HG02870 (cell line): ENCODE results near the gene KCP.
"Not testable (repeated sequence)": the region's sequence is repeated elsewhere in the genome, so short reads cannot be mapped to it uniquely, and the experiment has no call there.

ENCODE experiments used
- ATAC-seq: cut with Tn5 transposase; IDR thresholded peaks from one replicate; pipeline ENCODE4 v1.9.1; 2021; ENCODE audit warnings: mild to moderate bottlenecking, moderate library complexity; ENCODE audit not compliant: unreplicated experiment

The KCP gene

GRCh38 chr7:128922496-128923410 is 12.2 kb upstream of the KCP start:
- no peak for ATAC-seq

GRCh38 chr7:128921866-128922440 is 11.4 kb upstream of the KCP start:
- no peak for ATAC-seq

DNA sequence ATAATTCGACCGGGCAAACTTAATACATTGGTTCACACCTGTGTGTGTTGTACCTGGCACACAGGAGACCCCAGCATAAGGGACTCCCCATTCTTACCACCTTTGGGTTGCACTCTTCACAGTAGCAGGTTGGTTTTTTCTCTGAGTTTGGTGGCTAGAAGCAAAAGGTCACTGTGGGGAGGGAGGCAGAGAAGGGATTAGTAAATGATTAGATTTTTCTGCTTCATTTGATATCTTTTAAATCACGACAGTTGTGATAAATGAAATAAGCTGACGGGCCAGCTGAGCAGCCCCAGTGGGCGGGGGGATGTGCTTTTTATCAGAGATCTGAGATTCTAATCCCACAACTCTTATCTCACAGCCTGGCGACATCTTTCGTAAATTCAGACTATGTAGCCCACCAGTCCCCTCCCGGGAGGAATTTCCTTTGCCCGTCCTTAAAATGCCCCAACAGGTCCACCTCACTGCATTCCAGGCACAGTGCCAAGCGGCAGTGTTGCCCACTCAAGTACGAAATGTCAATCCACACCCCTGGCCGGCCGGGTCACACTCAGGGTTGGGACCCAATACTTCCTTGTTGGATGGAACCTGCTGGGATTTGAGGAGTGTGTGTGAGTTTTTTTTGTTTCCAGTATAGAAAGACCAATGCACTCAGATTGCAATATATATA is 10.5 kb upstream of the KCP start:
- ATAC-seq: no peak

GRCh38 chr7:128919881-128920799 is 9.6 kb upstream of the KCP start:
- ATAC-seq: no peak

GRCh38 chr7:128919241-128919640 is 8.7 kb upstream of the KCP start:
- ATAC-seq: no peak

DNA sequence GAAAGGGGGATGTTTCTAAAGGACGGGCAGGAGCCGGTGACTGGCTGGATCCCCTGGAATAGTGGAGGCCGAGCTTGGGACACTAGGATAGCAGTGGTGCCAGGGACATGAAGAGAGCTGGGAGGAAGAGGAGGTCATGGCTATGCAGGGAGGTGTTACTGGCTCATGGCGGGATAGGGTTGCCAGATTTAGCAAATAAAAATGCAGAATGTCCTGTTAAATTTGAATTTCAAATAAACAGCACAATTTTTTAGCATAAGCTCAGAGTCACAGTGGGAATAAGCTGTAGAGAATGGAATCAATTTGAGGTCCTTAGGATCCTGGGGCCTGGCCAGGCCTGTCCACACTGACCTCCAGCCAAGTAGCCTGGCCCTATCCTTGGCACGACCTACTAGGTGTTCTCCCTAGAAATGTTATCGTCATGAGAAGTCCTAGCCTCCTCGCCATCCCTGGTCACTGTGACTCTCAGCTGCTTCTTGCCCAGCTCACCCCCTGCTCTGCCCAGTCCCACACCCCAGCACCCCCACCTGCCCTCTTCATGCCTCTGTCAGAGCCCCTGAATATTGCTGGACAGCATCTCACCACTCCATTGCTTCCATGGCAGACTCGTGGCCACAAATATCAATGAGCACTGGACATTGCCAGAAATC is 7.6 kb upstream of the KCP start:
- no peak for ATAC-seq

- no peak for ATAC-seq
Measured at GRCh38 chr7:128917122-128917521, 6.6 kb upstream of the KCP start.

- no peak for ATAC-seq
Measured at GRCh38 chr7:128916643-128916915, 6.1 kb upstream of the KCP start.

DNA sequence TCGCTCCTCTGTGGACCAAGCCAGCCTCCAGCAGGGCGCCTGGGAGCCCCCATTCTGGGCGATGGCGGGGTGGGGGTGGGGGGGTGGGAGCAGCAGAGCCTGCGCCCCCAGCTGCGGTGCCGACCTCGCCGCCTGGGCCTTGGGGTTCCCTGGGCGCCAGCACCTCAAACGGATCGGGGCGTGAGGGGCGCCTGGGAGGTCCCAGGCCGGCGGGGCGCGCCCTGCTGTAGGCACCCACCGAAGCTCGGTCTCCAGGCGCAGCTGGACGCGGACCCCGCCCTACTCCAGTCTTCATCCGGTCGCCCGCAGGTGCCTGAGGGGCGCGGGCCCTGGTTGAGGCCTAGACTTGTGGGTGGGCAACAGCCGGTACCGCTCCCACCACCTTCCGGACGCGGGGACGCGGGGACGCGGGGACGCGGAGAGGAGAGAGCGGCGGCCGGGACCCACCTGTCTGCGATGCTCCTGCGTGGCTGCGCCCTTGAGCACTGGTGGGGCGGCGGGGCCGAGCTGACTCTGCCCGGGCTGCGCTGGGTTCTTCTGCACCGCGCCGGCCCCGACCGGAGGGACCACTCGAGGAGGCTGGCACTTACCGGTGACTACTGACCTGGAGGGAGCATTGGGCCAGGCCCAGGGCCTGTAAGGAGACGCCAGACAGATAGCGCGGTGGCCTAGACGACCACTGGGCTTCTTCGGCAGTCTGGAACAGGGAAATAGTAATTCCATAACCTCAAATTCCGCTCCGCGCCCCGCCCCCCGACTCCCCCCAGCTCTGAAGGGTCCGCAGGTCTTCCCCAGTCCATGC is 5.5 kb upstream of the KCP start:
- ATAC-seq: no peak

- no peak for ATAC-seq
Measured at GRCh38 chr7:128915271-128915819, 4.8 kb upstream of the KCP start.

GRCh38 chr7:128914566-128915151 is 4.2 kb upstream of the KCP start:
- no peak for ATAC-seq

DNA sequence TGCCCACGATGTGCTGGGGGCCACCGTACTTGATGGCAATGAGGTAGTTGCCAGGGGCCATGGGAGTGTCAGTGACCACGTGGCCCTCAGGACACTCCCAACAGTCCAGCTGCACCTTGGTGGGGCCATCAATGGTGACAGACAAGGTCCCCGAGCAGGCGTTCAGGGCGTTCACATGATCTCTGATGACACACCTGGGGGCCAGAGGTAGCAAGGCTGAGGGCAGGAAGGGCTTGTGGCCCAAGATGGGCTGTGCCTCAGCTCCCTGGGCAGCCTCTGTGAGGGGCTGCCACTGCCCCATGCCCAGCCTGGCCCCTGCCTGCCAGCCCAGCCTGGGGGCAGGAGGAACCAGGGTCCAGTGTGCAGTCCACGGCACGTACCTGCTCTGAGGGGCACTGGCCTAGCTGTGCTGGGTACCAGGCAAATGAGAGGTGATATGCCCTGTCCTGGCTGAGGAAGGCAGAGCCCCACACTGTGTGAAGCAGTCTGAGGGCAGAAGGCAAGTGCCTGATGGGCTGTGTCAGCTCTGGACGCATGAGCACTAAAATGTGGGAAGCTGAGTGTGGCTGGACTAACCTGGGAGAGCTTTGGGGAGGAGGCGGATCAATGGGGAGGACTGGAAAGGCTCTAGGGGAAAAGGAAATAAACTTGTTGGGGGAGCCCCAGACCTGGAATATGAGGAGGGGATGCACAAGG is 3.5 kb upstream of the KCP start:
- ATAC-seq: no peak

- not testable (repeated sequence) for ATAC-seq
Measured at GRCh38 chr7:128912709-128913495, 2.4 kb upstream of the KCP start.

GRCh38 chr7:128912281-128912680 is 1.8 kb upstream of the KCP start:
- ATAC-seq: no peak

GRCh38 chr7:128911423-128912031 is 1.0 kb upstream of the KCP start:
- no peak for ATAC-seq

DNA sequence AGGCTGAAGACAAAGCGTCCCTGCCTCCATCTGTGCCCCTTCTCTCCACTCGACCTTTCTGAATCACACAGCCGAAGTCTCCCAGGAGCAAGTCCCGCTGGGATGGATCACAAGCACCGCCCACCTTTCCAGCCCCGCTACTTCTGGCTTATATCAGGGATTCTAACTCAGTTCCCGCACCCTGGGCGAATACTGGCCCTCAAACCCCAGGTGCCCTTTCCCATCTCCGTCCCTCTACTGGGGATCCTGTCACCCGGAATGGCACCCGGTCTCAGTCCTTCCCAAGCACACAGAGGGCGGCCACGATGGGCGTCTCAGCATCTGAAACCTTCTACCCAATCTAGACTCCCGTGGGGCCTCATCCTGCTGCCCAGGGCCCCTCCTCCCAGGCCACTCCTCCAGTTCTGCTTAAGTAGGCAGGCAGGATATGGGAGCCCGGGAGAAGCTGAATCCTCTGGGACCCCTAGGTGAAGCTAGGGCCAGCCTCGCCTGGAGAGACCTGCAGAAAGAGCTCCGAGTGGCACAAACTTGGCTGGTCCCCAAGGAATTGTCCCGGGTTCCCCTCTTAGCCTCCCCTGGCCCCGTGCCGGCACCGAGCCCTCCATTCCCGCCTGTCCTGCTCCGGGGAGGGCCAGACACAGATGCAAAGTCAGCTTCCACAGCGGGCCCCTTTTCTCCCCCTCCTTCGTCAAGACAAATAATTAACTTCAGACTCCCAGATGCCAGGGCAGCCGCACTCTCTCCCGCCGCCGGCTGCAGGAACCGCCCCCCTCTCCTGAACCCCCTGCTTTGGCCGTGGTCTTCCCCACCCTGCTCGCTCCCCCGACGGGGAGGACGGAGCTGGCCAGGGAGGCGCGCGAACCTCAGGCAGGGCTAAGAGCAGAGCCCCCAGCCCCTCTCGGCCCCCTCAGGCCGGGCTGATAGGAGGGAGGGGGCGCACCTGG is 612 bp downstream of the KCP start:
- ATAC-seq: no peak
